WTC11 (cell line): ENCODE results near the gene CFAP77. TPM values are rescaled to one million over a fixed set of nuclear protein-coding genes. Genes with fewer than 3 reads are reported as not detected.

Source experiments
- ATAC-seq: fragments of 200-7000 bp; cut with Tn5 transposase; 2 replicates; pipeline ENCODE4 v1.10.0; 2021; ENCODE audit warnings: mild to moderate bottlenecking, moderate library complexity
- CTCF ChIA-PET: fragments of 300-600 bp; sonication (Branson Sonifier 250); formaldehyde crosslinking; loops from one replicate; lab custom pipeline; 2021; ENCODE audit warnings: antibody characterized with exemption; lab: Charles Lee
- POLR2A ChIA-PET: fragments of 350-600 bp; sonication (Branson Sonifier 250); formaldehyde crosslinking; loops from one replicate; lab custom pipeline; 2021; ENCODE audit warnings: antibody characterized with exemption; lab: Charles Lee
- DNase-seq: peaks from one replicate; pipeline ENCODE4 v3.0.0; 2021; ENCODE audit warnings: low spot score
- H3K27ac Mint-ChIP-seq: 2 replicates; pipeline ENCODE4 v1.8.0; 2021; ENCODE audit warnings: mixed read lengths
- H3K27me3 Mint-ChIP-seq: 2 replicates; pipeline ENCODE4 v1.8.0; 2021; ENCODE audit warnings: low read depth, mild to moderate bottlenecking, moderate library complexity, mixed read lengths
- H3K36me3 Mint-ChIP-seq: 2 replicates; pipeline ENCODE4 v1.8.0; 2021; ENCODE audit warnings: mixed read lengths
- H3K4me1 Mint-ChIP-seq: 2 replicates; pipeline ENCODE4 v1.8.0; 2022; ENCODE audit warnings: mixed read lengths
- H3K4me3 Mint-ChIP-seq: 2 replicates; pipeline ENCODE4 v1.8.0; 2021; ENCODE audit warnings: mild to moderate bottlenecking, moderate library complexity, mixed read lengths
- H3K9me3 Mint-ChIP-seq: 2 replicates; pipeline ENCODE4 v1.8.0; 2021; ENCODE audit warnings: mixed read lengths
- ARID4B ChIP-seq: sonication (generic); formaldehyde crosslinking; IDR thresholded peaks from 2 replicates; pipeline ENCODE4 v1.8.0; 2023; ENCODE audit warnings: missing genetic modification reagents, mild to moderate bottlenecking, borderline replicate concordance
- ATF1 ChIP-seq: sonication (generic); formaldehyde crosslinking; IDR thresholded peaks from 2 replicates; pipeline ENCODE4 v1.8.1; 2023; ENCODE audit warnings: mild to moderate bottlenecking, moderate library complexity, missing genetic modification reagents
- ETV6 ChIP-seq: sonication (generic); formaldehyde crosslinking; IDR thresholded peaks from 2 replicates; pipeline ENCODE4 v1.8.1; 2022; ENCODE audit warnings: mild to moderate bottlenecking, missing genetic modification reagents
- FOXP1 ChIP-seq: sonication (generic); formaldehyde crosslinking; IDR thresholded peaks from 2 replicates; pipeline ENCODE4 v1.8.0; 2022; ENCODE audit warnings: missing genetic modification reagents, mild to moderate bottlenecking, moderate library complexity, borderline replicate concordance
- NFYB ChIP-seq: sonication (generic); formaldehyde crosslinking; conservative IDR thresholded peaks from 2 replicates; pipeline ENCODE4 v1.8.0; 2022; ENCODE audit warnings: low read depth, missing genetic modification reagents
- OVOL2 ChIP-seq: fragments of 250-450 bp; sonication (Bioruptor Pico); IDR thresholded peaks from 2 replicates; pipeline ENCODE4 v1.9.0; 2021; ENCODE audit warnings: mild to moderate bottlenecking, borderline replicate concordance
- PRDM15 ChIP-seq: sonication (generic); formaldehyde crosslinking; IDR thresholded peaks from 2 replicates; pipeline ENCODE4 v1.8.0; 2022; ENCODE audit warnings: missing genetic modification reagents
- TEAD4 ChIP-seq: sonication (generic); formaldehyde crosslinking; IDR thresholded peaks from 2 replicates; pipeline ENCODE4 v1.8.0; 2022; ENCODE audit warnings: mild to moderate bottlenecking, missing genetic modification reagents
- ZBTB21 ChIP-seq: sonication (generic); formaldehyde crosslinking; IDR thresholded peaks from 2 replicates; pipeline ENCODE4 v1.8.1; 2023; ENCODE audit warnings: mild to moderate bottlenecking, missing genetic modification reagents, borderline replicate concordance
- ZNF138 ChIP-seq: sonication (generic); formaldehyde crosslinking; conservative IDR thresholded peaks from 2 replicates; pipeline ENCODE4 v1.8.1; 2022; ENCODE audit warnings: mild to moderate bottlenecking, moderate library complexity, missing genetic modification reagents
- ZNF263 ChIP-seq: sonication (generic); formaldehyde crosslinking; IDR thresholded peaks from 2 replicates; pipeline ENCODE4 v1.8.1; 2022; ENCODE audit warnings: low read depth, mild to moderate bottlenecking, moderate library complexity, missing genetic modification reagents
- ZNF317 ChIP-seq: sonication (generic); formaldehyde crosslinking; IDR thresholded peaks from 2 replicates; pipeline ENCODE4 v1.8.1; 2023; ENCODE audit warnings: low read depth, mild to moderate bottlenecking, moderate library complexity, missing genetic modification reagents, borderline replicate concordance
- ZNF396 ChIP-seq: fragments of 250-450 bp; sonication (Bioruptor Pico); IDR thresholded peaks from 2 replicates; pipeline ENCODE4 v1.8.0; 2021; ENCODE audit warnings: mild to moderate bottlenecking, moderate library complexity, borderline replicate concordance
- ZNF512 ChIP-seq: sonication (generic); formaldehyde crosslinking; IDR thresholded peaks from 2 replicates; pipeline ENCODE4 v1.8.1; 2022; ENCODE audit warnings: missing genetic modification reagents, borderline replicate concordance
- total RNA-seq: library from RNA; stranded (reverse); gene quantifications from 3 replicates; pipeline ENCODE4 v1.2.3, GENCODE V29; 2021
- TF ChIP-seq, protein P1 (sequence below): sonication (generic); formaldehyde crosslinking; IDR thresholded peaks from 2 replicates; pipeline ENCODE4 v1.8.0; 2022; ENCODE audit warnings: mild to moderate bottlenecking, missing genetic modification reagents
- TF ChIP-seq, protein P2 (sequence below): sonication (generic); formaldehyde crosslinking; IDR thresholded peaks from 2 replicates; pipeline ENCODE4 v1.8.1; 2022; ENCODE audit warnings: low read depth, missing genetic modification reagents, borderline replicate concordance
- TF ChIP-seq, protein P3 (sequence below): sonication (generic); formaldehyde crosslinking; IDR thresholded peaks from 2 replicates; pipeline ENCODE4 v1.8.1; 2023; ENCODE audit warnings: mild to moderate bottlenecking, missing genetic modification reagents, moderate library complexity
- TF ChIP-seq, protein P4 (sequence below): fragments of 250-450 bp; sonication (Bioruptor Pico); conservative IDR thresholded peaks from 2 replicates; pipeline ENCODE4 v1.9.0; 2021; ENCODE audit warnings: mild to moderate bottlenecking

CFAP77 gene
- total RNA-seq, 1 experiment from 2014 or later: 1.2 TPM

DNA sequence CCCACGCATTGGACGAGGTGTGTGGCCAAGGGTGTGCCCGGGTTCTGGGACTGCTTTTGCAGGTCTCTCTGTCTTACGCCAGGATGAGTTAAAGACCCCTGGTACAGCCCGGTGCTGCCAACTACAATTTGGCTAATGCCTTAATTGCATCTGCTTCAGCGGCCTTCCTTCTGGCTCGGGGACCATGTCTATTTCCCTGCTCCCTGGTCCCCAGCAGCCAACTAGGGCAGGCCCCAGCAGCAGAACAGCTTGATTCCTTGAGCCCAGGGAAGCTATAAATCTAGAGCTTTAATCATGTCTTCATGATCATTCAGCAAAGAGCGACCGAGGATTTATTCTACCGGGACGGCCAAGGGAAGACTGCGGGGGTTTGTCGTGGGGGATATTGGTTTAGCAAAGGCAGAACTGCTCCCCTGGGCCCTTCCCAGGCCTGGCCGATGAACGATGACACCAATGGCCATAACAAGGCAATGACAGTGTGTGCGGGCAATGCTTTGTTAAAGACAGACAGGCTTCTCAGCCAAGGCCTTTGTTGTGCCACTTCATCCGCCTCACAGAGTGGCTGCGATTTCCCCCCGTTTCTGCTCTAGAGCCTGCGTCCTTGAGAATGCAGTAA is 51.4 kb downstream of the CFAP77 start:
- H3K4me1 Mint-ChIP-seq: no peaks in the 10 kb centered on the region
- DNase-seq (no peak), ATAC-seq (no peak; the same call in 1 of the 2 replicates)
- no peaks in the 10 kb centered on the region for H3K36me3 Mint-ChIP-seq
- CTCF ChIA-PET: no interaction called here
- no peaks in the 10 kb centered on the region for H3K9me3 Mint-ChIP-seq
- no peaks in the 10 kb centered on the region for H3K27me3 Mint-ChIP-seq
- H3K27ac Mint-ChIP-seq: no peak overlapping the region
- TF ChIP-seq ZNF138 (no peak), ETV6 (no peak), TEAD4 (CRISPR knock-in tag) (no peak), ZNF396 (no peak), OVOL2 (CRISPR knock-in tag) (no peak), ZNF263 (CRISPR knock-in tag) (no peak), ZNF317 (CRISPR knock-in tag) (no peak), FOXP1 (CRISPR knock-in tag) (no peak), ZNF512 (no peak), ARID4B (CRISPR knock-in tag) (no peak), PRDM15 (CRISPR knock-in tag) (no peak), ZBTB21 (CRISPR knock-in tag) (no peak), NFYB (CRISPR knock-in tag) (no peak), ATF1 (no peak)
- TF ChIP-seq, protein P1, sequence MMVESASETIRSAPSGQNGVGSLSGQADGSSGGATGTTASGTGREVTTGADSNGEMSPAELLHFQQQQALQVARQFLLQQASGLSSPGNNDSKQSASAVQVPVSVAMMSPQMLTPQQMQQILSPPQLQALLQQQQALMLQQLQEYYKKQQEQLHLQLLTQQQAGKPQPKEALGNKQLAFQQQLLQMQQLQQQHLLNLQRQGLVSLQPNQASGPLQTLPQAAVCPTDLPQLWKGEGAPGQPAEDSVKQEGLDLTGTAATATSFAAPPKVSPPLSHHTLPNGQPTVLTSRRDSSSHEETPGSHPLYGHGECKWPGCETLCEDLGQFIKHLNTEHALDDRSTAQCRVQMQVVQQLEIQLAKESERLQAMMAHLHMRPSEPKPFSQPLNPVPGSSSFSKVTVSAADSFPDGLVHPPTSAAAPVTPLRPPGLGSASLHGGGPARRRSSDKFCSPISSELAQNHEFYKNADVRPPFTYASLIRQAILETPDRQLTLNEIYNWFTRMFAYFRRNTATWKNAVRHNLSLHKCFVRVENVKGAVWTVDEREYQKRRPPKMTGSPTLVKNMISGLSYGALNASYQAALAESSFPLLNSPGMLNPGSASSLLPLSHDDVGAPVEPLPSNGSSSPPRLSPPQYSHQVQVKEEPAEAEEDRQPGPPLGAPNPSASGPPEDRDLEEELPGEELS (CRISPR knock-in tag): no peak
- TF ChIP-seq, protein P2, sequence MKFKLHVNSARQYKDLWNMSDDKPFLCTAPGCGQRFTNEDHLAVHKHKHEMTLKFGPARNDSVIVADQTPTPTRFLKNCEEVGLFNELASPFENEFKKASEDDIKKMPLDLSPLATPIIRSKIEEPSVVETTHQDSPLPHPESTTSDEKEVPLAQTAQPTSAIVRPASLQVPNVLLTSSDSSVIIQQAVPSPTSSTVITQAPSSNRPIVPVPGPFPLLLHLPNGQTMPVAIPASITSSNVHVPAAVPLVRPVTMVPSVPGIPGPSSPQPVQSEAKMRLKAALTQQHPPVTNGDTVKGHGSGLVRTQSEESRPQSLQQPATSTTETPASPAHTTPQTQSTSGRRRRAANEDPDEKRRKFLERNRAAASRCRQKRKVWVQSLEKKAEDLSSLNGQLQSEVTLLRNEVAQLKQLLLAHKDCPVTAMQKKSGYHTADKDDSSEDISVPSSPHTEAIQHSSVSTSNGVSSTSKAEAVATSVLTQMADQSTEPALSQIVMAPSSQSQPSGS (CRISPR knock-in tag): no peak
- TF ChIP-seq, protein P3, sequence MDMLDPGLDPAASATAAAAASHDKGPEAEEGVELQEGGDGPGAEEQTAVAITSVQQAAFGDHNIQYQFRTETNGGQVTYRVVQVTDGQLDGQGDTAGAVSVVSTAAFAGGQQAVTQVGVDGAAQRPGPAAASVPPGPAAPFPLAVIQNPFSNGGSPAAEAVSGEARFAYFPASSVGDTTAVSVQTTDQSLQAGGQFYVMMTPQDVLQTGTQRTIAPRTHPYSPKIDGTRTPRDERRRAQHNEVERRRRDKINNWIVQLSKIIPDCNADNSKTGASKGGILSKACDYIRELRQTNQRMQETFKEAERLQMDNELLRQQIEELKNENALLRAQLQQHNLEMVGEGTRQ (CRISPR knock-in tag): no peak
- TF ChIP-seq, protein P4, sequence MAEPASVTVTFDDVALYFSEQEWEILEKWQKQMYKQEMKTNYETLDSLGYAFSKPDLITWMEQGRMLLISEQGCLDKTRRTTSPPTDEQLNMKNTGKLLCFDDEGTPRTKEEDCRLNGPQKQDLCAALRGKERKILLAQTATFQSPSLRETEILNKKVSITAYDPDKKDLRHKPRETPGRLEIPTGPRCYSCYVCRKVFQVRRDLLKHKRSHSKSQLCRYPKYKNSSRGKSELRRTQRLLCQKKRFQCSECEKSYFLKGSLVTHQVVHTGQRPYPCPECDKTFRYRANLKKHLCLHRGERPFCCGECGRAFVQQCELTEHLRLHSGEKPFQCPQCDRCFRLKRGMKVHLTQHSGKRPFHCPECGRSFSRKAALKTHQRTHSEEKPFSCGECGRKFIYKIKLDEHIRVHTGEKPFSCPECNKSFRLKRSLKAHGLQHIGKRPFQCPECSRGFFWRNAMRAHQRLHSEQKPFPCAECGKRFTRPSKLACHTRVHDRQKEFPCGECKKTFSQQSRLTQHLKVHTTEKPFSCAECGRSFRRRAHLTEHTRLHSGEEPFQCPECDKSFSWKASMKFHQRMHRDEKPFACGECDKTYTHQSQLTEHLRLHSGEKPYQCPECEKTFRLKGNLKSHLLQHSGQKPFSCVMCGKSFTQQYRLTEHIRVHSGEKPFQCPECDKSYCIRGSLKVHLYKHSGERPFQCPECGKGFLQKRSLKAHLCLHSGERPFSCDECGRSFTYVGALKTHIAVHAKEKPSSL (CRISPR knock-in tag): no peak
- POLR2A ChIA-PET: no interaction called here
- H3K4me3 Mint-ChIP-seq: no peak overlapping the region
